ENCODE measurements around the gene SART3.

GRCh38 chr12:108498136-108498535 is 62.8 kb downstream of the SART3 start:
- TF ChIP-seq CTCF (IDR thresholded peaks at IDR 0.05), result no peak
- TF ChIP-seq POLR2A (IDR thresholded peaks at IDR 0.05), result no peak
- TF ChIP-seq POLR2AphosphoS5 (IDR thresholded peaks at IDR 0.05), result no peak
